PC-9 (cell line): Measurements from ENCODE around the gene DNAJB14. TPM values are rescaled to one million over a fixed set of nuclear protein-coding genes. Genes with fewer than 3 reads are reported as not detected.

Experiments used
- BruUV-seq: library from RNA; stranded (reverse); fragments of 400-500 nt; replicated peaks from 2 replicates; lab custom pipeline; 2021; lab: Mats Ljungman, UMichigan
- CTCF ChIA-PET: fragments of 300-600 bp; sonication (Branson Sonifier 250); formaldehyde crosslinking; loops from one replicate; lab custom pipeline; 2022; ENCODE audit warnings: antibody characterized with exemption; lab: Charles Lee
- POLR2A ChIA-PET: fragments of 300-600 bp; sonication (Branson Sonifier 250); formaldehyde crosslinking; loops from one replicate; lab custom pipeline; 2022; ENCODE audit warnings: antibody characterized with exemption; ENCODE audit not compliant: unreplicated experiment; lab: Charles Lee
- DNase-seq, 2 experiments: peaks; one replicate each; pipeline versions ENCODE4 v3.0.0 to v3.0.0-alpha.2; 2015 to 2022; ENCODE audit warnings: mixed read lengths in 1 of 2
- H2AFZ ChIP-seq: fragments of 200-600 bp; sonication (generic); 2 replicates; pipeline ENCODE4 v1.8.1; 2017; ENCODE audit warnings: antibody characterized with exemption
- H3F3A ChIP-seq: fragments of 200-600 bp; sonication (generic); 2 replicates; pipeline ENCODE4 v1.8.1; 2017; ENCODE audit warnings: antibody characterized with exemption, mild to moderate bottlenecking, low read depth; ENCODE audit not compliant: insufficient read depth
- H3K27ac ChIP-seq: fragments of 200-600 bp; sonication (generic); 2 replicates; pipeline ENCODE4 v1.6.1; 2016; ENCODE audit warnings: mixed run types
- H3K27me3 ChIP-seq: fragments of 200-600 bp; sonication (generic); 2 replicates; pipeline ENCODE4 v1.6.1; 2016; ENCODE audit warnings: low read depth, mixed run types; ENCODE audit not compliant: insufficient read depth
- H3K36me3 ChIP-seq: fragments of 200-600 bp; sonication (generic); 2 replicates; pipeline ENCODE4 v1.6.1; 2016; ENCODE audit warnings: low read depth, mixed run types
- H3K4me1 ChIP-seq: fragments of 200-600 bp; sonication (generic); replicated peaks from 2 replicates; pipeline ENCODE4 v1.6.1; 2016; ENCODE audit warnings: mixed run types; ENCODE audit not compliant: insufficient read depth
- H3K4me2 ChIP-seq: fragments of 200-600 bp; sonication (generic); 2 replicates; pipeline ENCODE4 v1.6.1; 2017; ENCODE audit warnings: mixed run types
- H3K4me3 ChIP-seq: fragments of 200-600 bp; sonication (generic); 2 replicates; pipeline ENCODE4 v1.6.1; 2016; ENCODE audit warnings: mixed run types
- H3K79me2 ChIP-seq: fragments of 200-600 bp; sonication (generic); 2 replicates; pipeline ENCODE4 v1.6.1; 2017; ENCODE audit warnings: low read depth, mixed run types
- H3K9me2 ChIP-seq: fragments of 200-600 bp; sonication (generic); 2 replicates; pipeline ENCODE4 v1.8.1; 2017; ENCODE audit warnings: mild to moderate bottlenecking; ENCODE audit not compliant: insufficient read depth
- H3K9me3 ChIP-seq: fragments of 200-600 bp; sonication (generic); 2 replicates; pipeline ENCODE4 v1.8.1; 2016; ENCODE audit warnings: low read depth; ENCODE audit not compliant: insufficient read depth
- H4K20me1 ChIP-seq: fragments of 200-600 bp; sonication (generic); 2 replicates; pipeline ENCODE4 v1.8.1; 2017; ENCODE audit not compliant: insufficient read depth
- EZH2 ChIP-seq: fragments of 200-600 bp; sonication (generic); IDR thresholded peaks from 2 replicates; pipeline ENCODE4 v1.8.0; 2017; ENCODE audit warnings: antibody characterized with exemption, low read depth
- intact Hi-C: fragments of 100-400 bp; cut with micrococcal nuclease; formaldehyde crosslinking; loops from one replicate; pipeline ENCODE4 v1.10.0; 2022; ENCODE audit not compliant: unreplicated experiment
- total RNA-seq: library from RNA; stranded (reverse); gene quantifications from 2 replicates; pipeline ENCODE4 v1.2.3, GENCODE V29; 2021
- TF ChIP-seq, protein P1 (sequence below): fragments of 200-600 bp; sonication (generic); conservative IDR thresholded peaks from 2 replicates; pipeline ENCODE4 v1.6.1; 2017; ENCODE audit warnings: mixed run types, antibody characterized with exemption, mild to moderate bottlenecking, moderate library complexity

DNAJB14 gene
- total RNA-seq, 1 experiment from 2014 or later, result 28.6 TPM

DNA sequence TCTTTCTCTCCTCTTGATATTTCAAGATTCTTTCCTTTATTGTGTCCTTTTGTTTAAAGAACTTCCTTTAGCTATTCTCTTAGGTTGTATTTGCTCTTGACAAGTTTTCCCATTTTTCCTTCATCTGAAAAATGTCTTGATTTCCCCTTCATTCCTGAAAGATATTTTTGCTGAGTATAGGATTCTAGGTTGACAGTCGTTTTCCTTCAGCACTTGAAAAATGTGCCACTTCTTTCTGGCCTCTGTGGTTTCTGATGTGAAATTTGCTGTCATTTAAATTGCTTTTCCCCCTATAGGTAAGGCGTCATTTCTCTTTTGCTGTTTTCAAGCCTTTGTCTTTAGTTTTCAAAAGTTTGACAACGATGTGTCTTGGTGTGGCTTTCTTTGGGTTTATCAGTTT lies 28.8 kb downstream of the DNAJB14 start:
- no peak overlapping the region for H2AFZ ChIP-seq
- no peaks in the 10 kb centered on the region for H3K9me2 ChIP-seq
- H3K4me3 ChIP-seq, result no peak overlapping the region
- BruUV-seq, result no TSS peak
- no peaks in the 10 kb centered on the region for H3F3A ChIP-seq
- no peak for TF ChIP-seq EZH2
- TF ChIP-seq, protein P1, sequence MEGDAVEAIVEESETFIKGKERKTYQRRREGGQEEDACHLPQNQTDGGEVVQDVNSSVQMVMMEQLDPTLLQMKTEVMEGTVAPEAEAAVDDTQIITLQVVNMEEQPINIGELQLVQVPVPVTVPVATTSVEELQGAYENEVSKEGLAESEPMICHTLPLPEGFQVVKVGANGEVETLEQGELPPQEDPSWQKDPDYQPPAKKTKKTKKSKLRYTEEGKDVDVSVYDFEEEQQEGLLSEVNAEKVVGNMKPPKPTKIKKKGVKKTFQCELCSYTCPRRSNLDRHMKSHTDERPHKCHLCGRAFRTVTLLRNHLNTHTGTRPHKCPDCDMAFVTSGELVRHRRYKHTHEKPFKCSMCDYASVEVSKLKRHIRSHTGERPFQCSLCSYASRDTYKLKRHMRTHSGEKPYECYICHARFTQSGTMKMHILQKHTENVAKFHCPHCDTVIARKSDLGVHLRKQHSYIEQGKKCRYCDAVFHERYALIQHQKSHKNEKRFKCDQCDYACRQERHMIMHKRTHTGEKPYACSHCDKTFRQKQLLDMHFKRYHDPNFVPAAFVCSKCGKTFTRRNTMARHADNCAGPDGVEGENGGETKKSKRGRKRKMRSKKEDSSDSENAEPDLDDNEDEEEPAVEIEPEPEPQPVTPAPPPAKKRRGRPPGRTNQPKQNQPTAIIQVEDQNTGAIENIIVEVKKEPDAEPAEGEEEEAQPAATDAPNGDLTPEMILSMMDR, result no peak
- H3K4me2 ChIP-seq, result no peak overlapping the region
- no peaks in the 10 kb centered on the region for H3K27me3 ChIP-seq
- no peak for DNase-seq
- H3K4me1 ChIP-seq, result no peaks in the 10 kb centered on the region
- ChIA-PET CTCF (no interaction called here), POLR2A (no interaction called here)
- intact Hi-C loops, result no loop called here
- no peaks in the 10 kb centered on the region for H3K79me2 ChIP-seq
- peaks cover 25% of the 10 kb centered on the region; the same call in 1 of the 2 replicates for H3K36me3 ChIP-seq
- H3K9me3 ChIP-seq, result no peaks in the 10 kb centered on the region
- no peak overlapping the region for H3K27ac ChIP-seq
- peaks cover 5% of the 10 kb centered on the region; the same call in 1 of the 2 replicates for H4K20me1 ChIP-seq

DNA sequence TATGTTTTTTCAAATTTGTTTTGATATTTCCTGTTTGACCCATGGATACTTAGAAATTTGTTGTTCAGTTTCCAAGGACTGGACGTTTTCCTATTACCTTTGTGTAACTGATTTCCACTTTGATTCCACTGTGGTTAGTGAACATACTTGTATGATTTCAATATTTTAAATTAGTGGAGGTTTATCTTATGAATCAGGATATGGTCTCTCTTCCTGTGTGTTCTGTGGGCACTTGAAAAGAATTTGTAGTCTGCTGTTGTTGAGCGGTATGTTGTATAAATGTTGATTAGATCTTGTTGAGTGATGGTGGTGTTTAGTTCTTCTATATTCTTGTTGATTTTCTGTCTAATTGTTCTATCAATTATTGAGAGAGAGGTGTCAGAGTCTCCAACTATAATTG lies 31.0 kb downstream of the DNAJB14 start:
- Histone ChIP-seq H3F3A (no peaks in the 10 kb centered on the region), H3K27ac (no peak overlapping the region), H3K27me3 (no peaks in the 10 kb centered on the region), H3K4me2 (no peak overlapping the region), H3K4me1 (no peaks in the 10 kb centered on the region), H4K20me1 (peaks cover 8% of the 10 kb centered on the region; the same call in 1 of the 2 replicates), H3K36me3 (peaks cover 20% of the 10 kb centered on the region; the same call in 1 of the 2 replicates), H3K9me2 (no peaks in the 10 kb centered on the region), H3K9me3 (no peaks in the 10 kb centered on the region), H3K79me2 (no peaks in the 10 kb centered on the region), H3K4me3 (no peak overlapping the region), H2AFZ (no peak overlapping the region)
- BruUV-seq, result no TSS peak
- CTCF ChIA-PET, result no interaction called here
- POLR2A ChIA-PET, result no interaction called here
- TF ChIP-seq EZH2, result no peak
- TF ChIP-seq, protein P1, result no peak
- DNase-seq, result no peak
- intact Hi-C loops, result no loop called here

DNA sequence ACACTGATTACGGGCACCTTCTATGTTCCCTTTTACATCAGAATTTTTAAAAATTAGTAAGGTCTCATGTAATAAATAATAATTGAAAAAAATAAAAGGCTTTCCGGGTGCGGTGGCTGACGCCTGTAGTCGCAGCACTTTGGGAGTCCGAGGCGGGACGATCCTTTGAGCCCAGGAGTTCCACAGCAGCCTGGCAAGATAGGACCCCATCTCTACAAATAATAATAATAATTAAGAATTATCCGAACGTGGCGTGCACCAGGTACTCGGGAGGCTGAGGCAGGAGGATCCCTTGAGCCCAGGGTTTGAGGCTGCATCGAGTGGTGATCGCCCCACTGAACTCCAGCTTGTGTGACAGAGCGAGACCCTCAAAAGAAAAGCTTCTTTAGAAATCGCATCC lies 51.4 kb downstream of the DNAJB14 start:
- Histone ChIP-seq H3K4me3 (peak overlapping the region; percentile 86), H3K9me2 (no peaks in the 10 kb centered on the region), H3K79me2 (peaks cover 35% of the 10 kb centered on the region), H3F3A (peaks cover 33% of the 10 kb centered on the region; the same call in 1 of the 2 replicates), H3K4me2 (peak overlapping the region; percentile 97), H3K27ac (peak overlapping the region; percentile 72), H3K27me3 (no peaks in the 10 kb centered on the region), H3K36me3 (no peaks in the 10 kb centered on the region; the same call in 1 of the 2 replicates), H4K20me1 (no peaks in the 10 kb centered on the region; the same call in 1 of the 2 replicates), H3K4me1 (0 out of 2 replicates have a peak, but pooled peaks cover 17% of the 10 kb centered on the region), H3K9me3 (no peaks in the 10 kb centered on the region), H2AFZ (peak overlapping the region; percentile 81)
- TF ChIP-seq, protein P1, result no peak
- no peak for TF ChIP-seq EZH2
- intact Hi-C loops, result loop anchor here (5.0 kb wide), 1 partner anchor 52 kb away; the partner anchor contains the start of gene DNAJB14
- DNase-seq, result no peak
- ChIA-PET POLR2A (interaction anchor here (0.6 to 1.0 kb wide), 4 partner anchors 13 to 218 kb away, joined by 4 to 6 read pairs (median 6); no protein-coding TSS in a partner anchor), CTCF (interaction anchor here (0.6 kb wide), 1 partner anchor 71 kb away, joined by 4 read pairs; no protein-coding TSS in a partner anchor)
- BruUV-seq, result no TSS peak
